ENCODE results near the gene A2M. TPM values are rescaled to one million over a fixed set of nuclear protein-coding genes. Genes with fewer than 3 reads are reported as not detected.
A peak's percentile ranks its signal among the peaks of the same experiment; 100 is the strongest.

The A2M gene
- polyA plus RNA-seq, 6 donors from 2014 or later = 0.48 TPM; not detected in 5

DNA sequence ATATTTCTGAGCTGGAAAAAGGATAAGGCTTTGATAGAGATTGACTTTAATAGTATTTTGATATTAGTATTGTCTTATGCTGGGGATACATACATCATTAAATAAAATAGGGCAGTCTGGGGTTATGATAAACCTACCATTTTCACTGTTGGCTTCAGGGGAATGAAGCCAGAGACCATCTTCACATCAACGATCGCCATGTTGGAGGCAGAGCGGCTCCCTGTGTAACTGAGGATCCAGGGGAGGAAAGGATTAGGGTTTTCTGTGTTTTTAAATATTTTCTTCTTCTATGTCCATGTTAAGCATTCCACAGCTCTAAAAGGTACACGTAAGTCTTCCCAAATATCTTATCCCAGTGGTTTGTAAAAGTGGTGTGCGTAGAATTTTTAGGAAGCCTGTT, 45.4 kb downstream of the A2M start:
- H3K4me3 Mint-ChIP-seq = no peak overlapping the region
- peaks cover 0 to 9% of the 10 kb centered on the region in 2 donors for H3K36me3 Mint-ChIP-seq

DNA sequence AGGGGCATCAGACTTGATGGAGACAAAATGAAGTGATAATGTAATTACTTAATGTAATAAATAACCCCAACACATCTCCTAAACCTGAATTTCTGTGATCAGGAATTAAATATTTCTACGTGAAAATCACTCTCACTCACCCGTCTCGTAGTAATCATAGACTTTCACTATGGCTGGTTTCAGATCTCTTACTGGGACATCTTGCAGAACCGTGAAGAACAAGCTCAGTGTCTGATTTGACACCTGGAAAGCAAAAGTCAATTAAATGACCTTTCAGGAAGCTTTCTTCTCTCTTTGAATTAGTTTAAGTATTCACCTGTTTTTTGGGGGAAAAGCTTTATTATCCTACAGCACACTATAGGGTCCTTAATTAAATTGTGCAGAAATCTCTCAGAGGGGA, 47.1 kb downstream of the A2M start:
- no peak for ATAC-seq (ENCODE audit: low read depth in 2 of 2)
- H3K27me3 Mint-ChIP-seq = peaks cover 14 to 44% (median 23%) of the 10 kb centered on the region in 3 donors
- H3K9me3 Mint-ChIP-seq = peaks cover 0 to 8% (median 2%) of the 10 kb centered on the region in 7 donors
- H3K4me3 Mint-ChIP-seq = no peak overlapping the region
- no peak overlapping the region for H3K27ac Mint-ChIP-seq
- peaks cover 0 to 9% of the 10 kb centered on the region in 2 donors for H3K36me3 Mint-ChIP-seq
- no peak for DNase-seq
- H3K4me1 Mint-ChIP-seq = peaks cover 2 to 6% (median 5%) of the 10 kb centered on the region in 3 donors

More for the DNA sequence above, 45.4 kb downstream of the A2M start:
- DNase-seq (no peak), ATAC-seq (ENCODE audit: low read depth in 2 of 2) (no peak)
- Mint-ChIP-seq H3K4me1 (no peaks in the 10 kb centered on the region), H3K9me3 (peaks cover 0 to 8% (median 2%) of the 10 kb centered on the region in 7 donors), H3K27me3 (peaks cover 18 to 50% (median 20%) of the 10 kb centered on the region in 3 donors), H3K27ac (no peak overlapping the region)

DNA sequence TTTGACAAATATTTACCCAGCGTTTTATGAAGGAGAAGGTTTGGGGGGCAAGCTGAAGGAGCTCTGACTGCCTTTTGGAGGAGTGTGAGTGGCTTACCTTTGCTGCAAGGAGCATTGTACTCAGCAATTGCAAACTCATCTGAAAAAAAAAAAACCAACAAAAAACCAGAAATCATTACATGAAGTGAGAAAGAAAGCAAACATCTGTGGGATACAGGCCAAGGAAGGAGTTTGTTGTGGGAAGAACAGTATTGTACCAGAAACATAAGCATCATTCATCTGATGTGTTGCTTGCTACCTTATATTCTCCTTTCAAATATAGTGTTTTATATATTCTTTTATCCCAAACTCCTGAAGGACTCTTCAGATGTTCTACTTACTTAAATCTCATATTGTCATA, 47.6 kb downstream of the A2M start:
- ATAC-seq (ENCODE audit: low read depth in 2 of 2) (no peak), DNase-seq (no peak)
- Mint-ChIP-seq H3K36me3 (peaks cover 0 to 9% of the 10 kb centered on the region in 2 donors), H3K4me3 (peak overlapping the region in 1 of 8 donors; percentile 5), H3K9me3 (peaks cover 0 to 8% (median 2%) of the 10 kb centered on the region in 7 donors), H3K27ac (no peak overlapping the region), H3K27me3 (peaks cover 12 to 43% (median 24%) of the 10 kb centered on the region in 3 donors), H3K4me1 (peaks cover 2 to 6% (median 5%) of the 10 kb centered on the region in 3 donors)

DNA sequence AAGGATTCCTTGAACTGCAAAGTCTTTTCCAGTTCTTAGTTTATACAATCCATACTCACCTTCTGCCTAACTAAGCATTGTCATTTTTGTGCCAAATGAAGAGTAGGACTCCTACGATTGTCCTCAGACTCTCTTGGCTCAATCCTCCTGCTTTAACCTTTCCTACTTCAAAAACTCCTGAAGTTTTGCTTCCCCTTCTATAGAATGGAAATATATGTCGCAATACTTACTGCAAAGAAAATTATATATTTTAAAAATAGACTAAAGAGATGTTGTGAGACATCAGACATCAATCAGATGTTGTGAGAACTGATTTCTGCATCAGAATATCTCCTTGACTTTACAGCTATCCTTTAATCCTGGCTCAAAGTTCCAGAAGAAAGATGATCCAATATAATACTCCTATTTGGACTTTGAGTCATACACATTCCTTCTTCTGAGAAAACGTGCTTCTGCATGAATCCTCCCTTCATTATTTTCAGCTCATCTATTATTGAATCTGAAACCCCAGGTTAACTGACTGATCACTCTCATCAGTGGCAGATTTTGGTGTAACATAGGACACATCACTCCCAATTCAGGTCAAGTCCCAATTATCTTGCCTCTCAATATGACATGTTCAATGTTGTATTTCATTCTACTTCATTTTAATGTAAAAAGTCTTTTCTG, 48.8 kb downstream of the A2M start:
- no peak for DNase-seq
- Mint-ChIP-seq H3K4me3 (peak overlapping the region in 2 of 8 donors; percentile 23 to 58), H3K4me1 (peaks cover 2 to 6% (median 5%) of the 10 kb centered on the region in 3 donors), H3K27ac (peak overlapping the region in 1 of 6 donors; percentile 17), H3K27me3 (peaks cover 12 to 35% (median 20%) of the 10 kb centered on the region in 3 donors), H3K9me3 (peaks cover 0 to 8% (median 2%) of the 10 kb centered on the region in 7 donors), H3K36me3 (peaks cover 0 to 9% of the 10 kb centered on the region in 2 donors)
- ATAC-seq (ENCODE audit: low read depth in 2 of 2) = no peak

DNA sequence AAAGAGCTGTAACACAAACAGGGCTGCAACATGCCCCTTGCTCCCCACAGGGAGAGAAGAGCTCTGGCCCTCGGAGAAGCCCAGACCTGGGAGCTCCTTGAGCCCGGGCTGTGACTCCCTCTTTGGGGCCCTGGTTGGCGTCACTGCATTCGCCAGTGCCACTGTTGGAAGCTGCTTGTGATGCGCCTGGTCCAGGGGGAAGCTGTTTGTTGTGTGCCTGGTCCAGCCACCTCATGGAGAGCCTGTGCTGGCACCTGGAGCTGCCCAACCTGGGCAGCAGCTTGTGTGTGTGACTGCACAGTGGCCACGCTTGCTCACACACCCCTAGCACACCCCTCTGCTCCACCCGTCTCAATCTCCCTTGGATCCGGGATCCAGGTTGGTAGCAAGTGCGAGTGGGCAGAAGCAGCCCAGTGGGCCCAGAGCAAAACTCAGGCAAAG, 49.5 kb downstream of the A2M start:
- Mint-ChIP-seq H3K27me3 (peaks cover 12 to 28% (median 20%) of the 10 kb centered on the region in 3 donors), H3K27ac (peak overlapping the region in 1 of 6 donors; percentile 22), H3K9me3 (peaks cover 0 to 8% (median 2%) of the 10 kb centered on the region in 7 donors)

DNA sequence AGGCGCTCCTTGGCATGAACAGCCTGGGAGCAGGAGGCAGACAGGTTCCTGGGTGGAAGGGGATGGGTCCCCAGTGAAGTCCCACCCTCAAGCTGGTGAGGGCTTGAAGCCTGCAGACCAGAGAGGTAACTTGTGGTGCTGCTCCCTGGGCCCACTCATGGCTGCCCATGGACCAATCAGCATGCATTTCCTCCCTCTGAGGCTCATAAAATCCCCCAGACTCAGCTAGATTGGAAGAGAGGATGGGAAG, 50.2 kb downstream of the A2M start:
- ATAC-seq (ENCODE audit: low read depth in 2 of 2) (no peak), DNase-seq (no peak)
- peaks cover 2 to 6% (median 5%) of the 10 kb centered on the region in 3 donors for H3K4me1 Mint-ChIP-seq
- H3K9me3 Mint-ChIP-seq = peaks cover 0 to 8% (median 2%) of the 10 kb centered on the region in 7 donors
- peaks cover 0 to 9% of the 10 kb centered on the region in 2 donors for H3K36me3 Mint-ChIP-seq
- H3K4me3 Mint-ChIP-seq = peak overlapping the region in 6 of 8 donors; percentile 52 to 83 (median 67)
- peaks cover 12 to 28% (median 20%) of the 10 kb centered on the region in 3 donors for H3K27me3 Mint-ChIP-seq
- no peak overlapping the region for H3K27ac Mint-ChIP-seq

More for the DNA sequence above, 49.5 kb downstream of the A2M start:
- ATAC-seq (ENCODE audit: low read depth in 2 of 2) (no peak), DNase-seq (no peak)
- peaks cover 2 to 6% (median 5%) of the 10 kb centered on the region in 3 donors for H3K4me1 Mint-ChIP-seq
- H3K4me3 Mint-ChIP-seq = peak overlapping the region in 6 of 8 donors; percentile 23 to 75 (median 56)
- peaks cover 0 to 9% of the 10 kb centered on the region in 2 donors for H3K36me3 Mint-ChIP-seq

DNA sequence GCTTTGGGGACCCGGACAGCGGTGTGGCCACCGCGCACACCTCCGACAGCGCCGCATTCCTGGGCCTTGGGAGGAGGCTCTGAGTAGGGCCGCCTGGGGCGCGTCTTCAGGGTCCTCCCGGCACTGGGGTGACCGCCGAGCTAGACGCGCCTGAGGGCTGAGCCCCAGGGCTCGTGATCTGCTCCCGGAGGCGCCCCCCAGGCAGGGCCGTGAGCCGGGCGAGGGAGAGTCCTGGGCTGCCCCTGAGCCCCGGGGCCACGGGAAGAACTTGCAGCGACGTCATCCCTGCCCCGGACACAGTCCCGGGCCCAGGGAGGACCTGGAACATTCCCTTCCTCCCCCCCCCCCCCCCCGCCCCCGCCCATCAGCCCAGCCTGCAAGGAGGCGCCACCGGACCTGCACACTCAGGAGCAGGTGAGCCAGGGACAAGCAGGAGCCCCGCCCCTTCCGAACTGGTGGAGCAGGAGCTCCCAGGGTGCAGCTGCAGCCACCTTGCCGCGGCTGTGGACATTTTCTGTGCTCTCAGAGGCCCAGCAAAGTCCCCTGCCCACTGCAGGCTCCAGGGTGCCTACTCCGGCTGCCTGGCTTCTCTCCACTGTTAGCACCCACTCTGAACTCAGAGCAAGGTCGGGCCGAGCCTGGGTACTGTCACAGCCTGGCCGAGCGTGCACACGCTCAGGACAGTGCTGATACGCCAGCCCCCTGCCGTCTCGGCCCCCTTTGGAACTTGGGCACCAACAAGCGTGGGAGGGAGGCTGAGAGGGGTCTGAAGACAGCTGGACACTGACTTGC, 50.7 kb downstream of the A2M start:
- ATAC-seq (ENCODE audit: low read depth in 2 of 2) = peak; percentile 27 to 41
- Mint-ChIP-seq H3K4me3 (peak overlapping the region; percentile 52 to 87 (median 80)), H3K4me1 (peaks cover 2 to 6% (median 5%) of the 10 kb centered on the region in 3 donors), H3K36me3 (peaks cover 0 to 9% of the 10 kb centered on the region in 2 donors), H3K27ac (peak overlapping the region in 1 of 6 donors; percentile 22), H3K27me3 (peaks cover 12 to 28% (median 20%) of the 10 kb centered on the region in 3 donors), H3K9me3 (peaks cover 0 to 8% (median 2%) of the 10 kb centered on the region in 7 donors)
- no peak for DNase-seq

DNA sequence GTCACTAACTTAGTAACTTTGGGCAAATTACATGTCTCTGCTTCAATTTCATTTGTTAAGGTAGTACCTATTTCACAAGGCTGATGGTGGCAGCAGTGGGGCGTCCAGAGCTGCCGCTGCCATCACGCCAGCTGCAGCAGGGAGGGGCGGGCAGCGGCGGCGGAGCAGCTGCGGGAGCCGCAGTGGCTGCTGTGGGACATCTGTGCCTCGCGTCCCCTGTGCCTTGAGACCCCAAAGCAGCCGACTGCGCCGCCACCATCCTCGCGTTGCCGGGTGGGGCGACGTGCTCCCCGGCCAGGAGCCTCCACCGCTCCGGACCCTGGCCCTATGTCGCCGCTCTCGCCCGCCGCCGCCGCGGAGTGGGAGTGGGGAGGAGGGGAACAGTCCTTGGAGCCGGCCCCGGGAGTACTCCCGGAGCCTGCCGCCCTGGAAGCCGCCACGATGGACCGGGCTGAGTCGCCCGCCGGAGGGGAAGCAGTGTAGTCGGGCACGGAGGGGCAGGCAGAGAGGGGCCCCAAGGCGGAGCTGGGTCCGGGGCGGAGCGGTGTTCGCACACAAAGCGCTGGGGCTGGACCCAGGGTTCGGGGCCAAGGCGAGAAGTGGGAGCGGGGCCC, 51.4 kb downstream of the A2M start:
- Mint-ChIP-seq H3K9me3 (peaks cover 0 to 8% (median 2%) of the 10 kb centered on the region in 7 donors), H3K4me3 (peak overlapping the region; percentile 74 to 94 (median 83)), H3K27ac (peak overlapping the region in 1 of 6 donors; percentile 81), H3K4me1 (peaks cover 2 to 6% (median 5%) of the 10 kb centered on the region in 3 donors), H3K36me3 (peaks cover 0 to 9% of the 10 kb centered on the region in 2 donors), H3K27me3 (peaks cover 12 to 28% (median 20%) of the 10 kb centered on the region in 3 donors)
- peak; percentile 89 to 94 for ATAC-seq (ENCODE audit: low read depth in 2 of 2)
- DNase-seq = peak; percentile 26

DNA sequence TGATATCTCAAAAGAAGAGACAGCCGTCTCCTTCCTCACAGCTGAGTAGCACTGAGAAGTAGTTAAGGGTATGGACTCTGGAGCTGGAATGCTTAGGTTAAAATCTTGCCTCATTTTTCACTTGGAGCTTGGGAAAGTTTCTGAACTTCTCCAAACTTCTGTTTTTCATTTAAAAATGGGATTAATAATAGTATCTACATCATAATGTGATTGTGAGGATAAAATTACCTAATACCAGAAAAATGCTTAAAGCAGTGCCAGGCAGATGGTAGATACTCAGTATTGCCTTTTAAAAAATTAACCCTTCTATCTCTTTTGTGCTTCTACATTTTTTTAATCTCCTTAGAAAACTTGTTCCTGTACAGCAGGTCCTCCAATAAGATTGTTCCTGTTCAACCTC, 63.1 kb downstream of the A2M start:
- Mint-ChIP-seq H3K27me3 (peaks cover 0 to 16% (median 6%) of the 10 kb centered on the region in 3 donors), H3K9me3 (no peaks in the 10 kb centered on the region), H3K4me3 (no peak overlapping the region), H3K27ac (peak overlapping the region in 2 of 6 donors; percentile 31 to 71), H3K36me3 (no peaks in the 10 kb centered on the region), H3K4me1 (no peaks in the 10 kb centered on the region)
- DNase-seq = no peak
- ATAC-seq (ENCODE audit: low read depth in 2 of 2) = no peak

DNA sequence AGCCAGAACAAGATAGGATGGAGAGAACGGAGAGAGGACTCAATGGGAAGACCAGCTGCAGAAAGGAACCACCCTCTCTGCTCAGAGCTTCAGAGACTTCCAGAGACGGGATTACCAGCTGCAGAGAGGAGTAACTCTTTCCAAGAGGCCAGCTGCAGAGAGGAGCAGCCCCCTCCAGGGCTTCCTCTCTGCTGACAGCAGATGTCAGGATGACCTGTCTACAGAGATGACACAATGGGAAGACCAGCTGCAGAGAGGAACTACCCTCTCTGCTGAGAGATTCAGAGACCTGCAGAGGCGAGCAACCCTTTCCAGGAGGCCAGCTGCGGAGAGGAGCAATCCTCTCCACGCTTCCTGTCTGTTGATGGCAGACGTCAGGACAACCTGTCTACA, 64.6 kb downstream of the A2M start:
- H3K4me3 Mint-ChIP-seq = no peak overlapping the region
- no peaks in the 10 kb centered on the region for H3K36me3 Mint-ChIP-seq
- H3K9me3 Mint-ChIP-seq = peaks cover 0 to 2% (median 0%) of the 10 kb centered on the region in 7 donors
- ATAC-seq (ENCODE audit: low read depth in 2 of 2) (no peak), DNase-seq (no peak)
- no peaks in the 10 kb centered on the region for H3K4me1 Mint-ChIP-seq
- peaks cover 0 to 16% (median 6%) of the 10 kb centered on the region in 3 donors for H3K27me3 Mint-ChIP-seq
- no peak overlapping the region for H3K27ac Mint-ChIP-seq

DNA sequence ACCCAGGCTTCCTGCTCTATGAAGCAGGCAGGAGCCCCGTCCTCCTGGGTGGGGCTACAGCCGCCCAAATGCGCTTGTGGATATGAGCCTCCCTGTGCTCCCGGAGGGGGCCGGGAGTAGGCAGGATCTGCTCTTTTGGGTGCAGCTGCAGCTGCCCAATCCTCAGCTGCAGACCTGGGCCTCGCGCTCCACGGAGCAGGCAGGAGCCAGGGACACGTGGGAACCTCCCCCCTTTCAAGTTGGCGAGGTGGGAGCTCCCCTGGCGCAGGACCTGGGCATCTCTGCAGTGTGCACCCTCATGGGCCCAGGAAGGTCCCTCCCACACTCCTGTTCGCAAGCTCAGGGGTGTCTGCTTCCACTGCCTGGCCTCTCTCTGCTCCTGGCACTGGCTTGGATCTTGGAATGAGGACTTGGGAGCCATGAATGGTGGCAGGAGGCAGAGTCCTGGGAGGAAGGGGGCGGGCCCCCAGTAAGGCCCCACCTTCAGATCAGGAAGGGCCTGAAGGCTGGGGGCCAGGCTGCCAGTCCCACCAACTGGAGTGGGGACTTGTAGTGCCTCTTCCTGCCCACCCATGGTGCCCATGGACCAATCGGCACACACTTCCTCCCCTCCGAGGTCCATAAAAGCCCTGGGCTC, 65.1 kb downstream of the A2M start:
- Mint-ChIP-seq H3K27ac (no peak overlapping the region), H3K36me3 (no peaks in the 10 kb centered on the region), H3K9me3 (peaks cover 0 to 5% (median 2%) of the 10 kb centered on the region in 7 donors), H3K4me1 (no peaks in the 10 kb centered on the region), H3K27me3 (peaks cover 0 to 16% (median 5%) of the 10 kb centered on the region in 3 donors), H3K4me3 (no peak overlapping the region)
- ATAC-seq (ENCODE audit: low read depth in 2 of 2) = no peak
- no peak for DNase-seq

DNA sequence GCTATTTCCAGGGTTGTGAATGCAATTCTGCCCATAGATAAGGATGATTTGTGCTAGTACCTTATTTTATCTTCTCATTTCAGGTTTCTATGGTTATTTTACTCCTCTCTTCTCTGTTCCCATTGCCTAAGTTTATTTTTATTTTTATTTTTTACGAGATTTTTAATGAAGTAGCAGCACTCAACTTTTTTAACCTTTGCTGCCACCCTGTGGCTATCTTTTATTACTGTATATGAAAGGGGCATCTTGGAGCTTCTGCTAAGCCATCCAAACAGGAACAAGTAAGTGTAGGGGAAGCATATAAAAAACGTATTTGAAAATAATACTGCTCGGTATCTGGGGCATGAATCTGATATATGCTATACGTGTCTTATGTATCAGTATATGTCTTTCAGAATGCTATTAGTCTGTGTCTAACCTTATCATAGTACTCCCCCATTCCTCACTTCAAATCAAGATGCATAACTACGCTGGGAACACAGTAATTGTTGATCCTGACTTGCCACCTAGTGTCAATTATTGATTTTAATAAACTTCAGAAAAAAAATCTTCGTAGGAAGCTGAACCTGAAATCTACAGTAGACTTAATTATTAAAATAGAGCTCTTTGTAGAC, 66.1 kb downstream of the A2M start:
- H3K36me3 Mint-ChIP-seq = no peaks in the 10 kb centered on the region
- peaks cover 0 to 16% (median 0%) of the 10 kb centered on the region in 3 donors for H3K27me3 Mint-ChIP-seq
- no peak overlapping the region for H3K27ac Mint-ChIP-seq
- no peak overlapping the region for H3K4me3 Mint-ChIP-seq
- H3K9me3 Mint-ChIP-seq = peaks cover 0 to 12% (median 3%) of the 10 kb centered on the region in 7 donors
- H3K4me1 Mint-ChIP-seq = no peaks in the 10 kb centered on the region
- peak; percentile 15 for DNase-seq
- peak; percentile 71 to 81 for ATAC-seq (ENCODE audit: low read depth in 2 of 2)

All from naive B cell (primary cell).